Measurements from ENCODE around the gene SRRM3. TPM values are rescaled to one million over a fixed set of nuclear protein-coding genes. Genes with fewer than 3 reads are reported as not detected.
"Not testable (repeated sequence)": the region's sequence is repeated elsewhere in the genome, so short reads cannot be mapped to it uniquely, and the experiment has no call there.

The SRRM3 gene
- total RNA-seq, 1 experiment from 2014 or later: not detected

GRCh38 chr7:76314042-76314721 lies 112.5 kb downstream of the SRRM3 start:
- DNase-seq (ENCODE audit: low read depth): peak; percentile 87

GRCh38 chr7:76314740-76315139 lies 113.0 kb downstream of the SRRM3 start:
- not testable (repeated sequence) for DNase-seq (ENCODE audit: low read depth)

GRCh38 chr7:76315364-76315763 lies 113.7 kb downstream of the SRRM3 start:
- no peak for DNase-seq (ENCODE audit: low read depth)

- no peak for DNase-seq (ENCODE audit: low read depth)
Observed at GRCh38 chr7:76316984-76317781, 115.5 kb downstream of the SRRM3 start.

GRCh38 chr7:76317782-76318487 lies 116.2 kb downstream of the SRRM3 start:
- DNase-seq (ENCODE audit: low read depth): peak; percentile 97

GRCh38 chr7:76318488-76319353 lies 117.0 kb downstream of the SRRM3 start:
- peak; percentile 90 for DNase-seq (ENCODE audit: low read depth)

GRCh38 chr7:76325092-76325491 lies 123.4 kb downstream of the SRRM3 start:
- DNase-seq (ENCODE audit: low read depth): no peak

GRCh38 chr7:76325811-76326210 lies 124.1 kb downstream of the SRRM3 start:
- DNase-seq (ENCODE audit: low read depth): no peak

- no peak for DNase-seq (ENCODE audit: low read depth)
Observed at GRCh38 chr7:76326646-76327233, 125.0 kb downstream of the SRRM3 start.

- DNase-seq (ENCODE audit: low read depth): no peak
Observed at GRCh38 chr7:76327610-76328009, 125.9 kb downstream of the SRRM3 start.

- no peak for DNase-seq (ENCODE audit: low read depth)
Observed at GRCh38 chr7:76328389-76328788, 126.7 kb downstream of the SRRM3 start.

GRCh38 chr7:76329479-76329878 lies 127.8 kb downstream of the SRRM3 start:
- no peak for DNase-seq (ENCODE audit: low read depth)

GRCh38 chr7:76330261-76330660 lies 128.6 kb downstream of the SRRM3 start:
- DNase-seq (ENCODE audit: low read depth): no peak

GRCh38 chr7:76330673-76331072 lies 129.0 kb downstream of the SRRM3 start:
- DNase-seq (ENCODE audit: low read depth): no peak

- no peak for DNase-seq (ENCODE audit: low read depth)
Observed at GRCh38 chr7:76332078-76332477, 130.4 kb downstream of the SRRM3 start.

- DNase-seq (ENCODE audit: low read depth): peak; percentile 70
Observed at GRCh38 chr7:76333511-76334101, 131.9 kb downstream of the SRRM3 start.

GRCh38 chr7:76334320-76334967 lies 132.7 kb downstream of the SRRM3 start:
- DNase-seq (ENCODE audit: low read depth): no peak

GRCh38 chr7:76335417-76335816 lies 133.7 kb downstream of the SRRM3 start:
- DNase-seq (ENCODE audit: low read depth): not testable (repeated sequence)

GRCh38 chr7:76336094-76336493 lies 134.4 kb downstream of the SRRM3 start:
- no peak for DNase-seq (ENCODE audit: low read depth)
